Fibroblast of skin of left quadriceps (primary cell): ENCODE measurements around the gene LRP6.
A peak's percentile ranks its signal among the peaks of the same experiment; 100 is the strongest.
"Not testable (repeated sequence)": the region's sequence is repeated elsewhere in the genome, so short reads cannot be mapped to it uniquely, and the experiment has no call there.

ENCODE experiments used
- DNase-seq, 2 experiments: peaks; one replicate each; pipeline ENCODE4 v3.0.0-alpha.2; 2013; ENCODE audit warnings: low read depth in 2 of 2

The LRP6 gene

DNA sequence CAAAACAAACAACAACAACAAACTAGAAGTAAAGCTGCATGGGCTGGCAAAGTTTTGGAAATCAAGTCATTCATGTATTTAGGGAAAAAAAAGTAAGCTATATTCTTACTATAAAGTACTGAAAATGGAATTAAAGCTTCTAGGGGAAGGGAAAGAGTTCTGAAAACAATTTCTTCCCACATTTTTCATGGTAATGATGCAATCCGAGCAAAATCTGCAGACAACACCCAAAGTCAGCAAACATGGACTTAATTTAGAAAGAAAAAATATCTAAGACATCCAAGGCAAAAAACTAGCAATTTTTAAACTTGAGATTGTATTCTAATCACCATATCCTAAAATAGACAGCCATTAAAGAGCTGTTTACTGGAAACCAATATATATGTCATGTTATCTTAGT, 86.3 kb downstream of the LRP6 start:
- DNase-seq = peak; percentile 26 to 36

DNA sequence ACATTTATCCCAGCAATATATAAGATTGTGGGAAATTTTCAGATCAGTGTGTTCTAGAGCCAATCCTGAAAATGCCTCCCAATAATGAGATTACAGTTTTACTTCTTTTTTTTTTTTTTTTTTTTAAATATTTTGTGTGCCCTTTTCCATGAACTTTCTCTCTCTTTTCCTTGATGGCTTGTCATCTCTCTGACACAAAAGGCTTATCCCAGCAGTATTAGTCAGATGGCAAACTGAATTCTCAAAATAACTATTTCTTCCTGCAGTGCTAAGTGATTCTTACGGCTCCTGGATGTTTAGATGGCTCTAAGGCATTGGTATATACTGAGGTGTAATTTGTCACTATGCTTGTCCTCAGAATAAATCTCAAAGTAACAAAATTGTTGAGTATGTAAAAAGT, 86.7 kb downstream of the LRP6 start:
- DNase-seq = no peak

DNA sequence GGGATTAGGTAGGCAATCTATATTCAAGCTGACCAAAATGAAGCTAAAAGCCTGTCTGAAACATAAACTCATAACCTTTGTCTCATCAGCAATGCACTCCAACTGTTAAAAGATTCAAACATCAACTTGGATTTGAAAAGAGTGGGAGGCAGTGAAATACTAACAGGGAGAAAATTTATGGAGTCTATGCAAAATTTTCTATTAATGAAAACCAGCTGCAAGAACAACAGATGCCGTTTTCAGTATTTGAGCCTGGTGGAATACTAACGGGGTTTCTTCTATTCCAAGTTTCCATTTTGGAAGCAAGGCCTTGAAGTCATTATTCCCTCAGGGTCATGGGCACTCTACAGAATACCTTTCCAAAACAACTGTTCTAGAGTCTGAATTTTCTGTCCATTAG, 88.3 kb downstream of the LRP6 start:
- DNase-seq = peak; percentile 37 to 39

DNA sequence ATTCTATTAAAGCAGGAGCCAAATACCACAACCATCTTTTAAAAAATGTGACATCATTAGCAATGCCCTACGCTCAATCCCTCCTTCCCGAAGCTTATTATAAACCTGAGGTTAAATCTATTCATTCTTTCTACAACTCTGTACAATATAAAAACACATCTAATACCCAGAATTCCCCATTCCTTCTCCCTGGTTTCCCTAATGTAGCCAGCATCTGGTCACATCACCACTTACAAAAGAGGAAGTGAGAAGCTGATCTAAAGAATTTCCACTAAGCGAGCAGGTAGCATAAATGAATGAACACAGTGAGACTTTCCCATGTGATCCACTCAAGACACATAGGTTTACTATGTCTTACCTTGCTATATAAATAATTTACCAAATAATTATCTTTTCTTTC, 90.4 kb downstream of the LRP6 start:
- no peak for DNase-seq

DNA sequence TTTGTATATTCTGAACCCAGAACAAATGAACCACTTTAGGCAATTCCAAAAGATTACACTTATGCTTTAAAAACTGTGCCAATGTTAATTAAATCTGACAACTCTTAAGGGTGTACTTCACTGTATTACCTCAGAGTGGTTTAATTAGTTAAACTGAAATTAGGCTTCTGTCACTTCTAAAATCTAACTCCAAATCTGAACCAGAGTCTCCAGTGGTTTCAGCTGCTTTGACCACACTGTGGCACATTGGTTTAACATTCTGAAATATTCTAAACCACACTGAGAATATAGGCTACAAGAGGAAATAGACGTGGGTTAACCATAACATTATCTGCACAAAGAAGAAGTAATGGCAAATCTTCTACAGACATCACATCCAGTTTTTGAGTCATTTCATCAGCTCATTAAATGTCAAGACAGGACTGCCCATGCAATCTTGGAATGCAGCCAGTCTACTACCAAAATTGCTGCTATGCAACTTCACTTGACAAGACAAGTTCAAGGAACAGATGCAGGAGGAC, 94.8 kb downstream of the LRP6 start:
- peak; percentile 64 to 70 for DNase-seq

DNA sequence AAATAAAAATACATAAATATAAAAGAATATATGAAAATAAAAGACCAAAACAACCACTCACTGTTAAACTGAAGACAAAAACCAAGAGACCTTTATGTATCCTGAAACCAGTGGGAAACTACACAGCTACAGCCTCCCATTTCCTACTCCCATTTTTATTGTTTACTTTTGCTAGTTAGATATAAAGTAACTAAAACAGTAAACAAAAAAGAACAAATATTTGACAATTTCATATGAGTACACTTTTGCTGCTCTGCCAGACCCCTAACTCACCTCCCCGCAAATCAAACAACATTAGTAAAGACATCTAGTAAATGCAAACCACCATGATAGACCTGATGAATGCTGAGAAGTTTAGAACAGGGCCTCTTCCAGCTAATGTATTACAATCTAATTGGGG, 99.0 kb downstream of the LRP6 start:
- DNase-seq = no peak

DNA sequence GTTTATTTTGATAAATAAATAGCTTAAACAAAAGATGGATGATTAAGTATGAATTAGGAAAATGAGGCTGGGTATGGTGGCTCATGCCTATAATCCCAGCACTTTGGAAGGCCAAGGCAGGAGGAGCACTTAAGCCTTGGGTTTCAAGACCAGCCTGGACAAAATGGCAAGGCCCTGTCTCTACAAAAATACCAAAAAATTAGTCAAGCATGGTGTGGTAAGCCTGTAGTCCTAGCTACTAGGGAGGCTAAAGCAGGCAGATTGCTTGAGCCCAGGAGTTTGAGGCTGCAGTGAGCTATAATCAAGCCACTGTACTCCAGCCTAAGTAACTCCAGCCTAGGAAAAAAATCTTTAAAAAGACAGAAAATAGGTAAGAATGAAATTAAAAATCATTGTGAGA, 100.1 kb downstream of the LRP6 start:
- DNase-seq = no peak

DNA sequence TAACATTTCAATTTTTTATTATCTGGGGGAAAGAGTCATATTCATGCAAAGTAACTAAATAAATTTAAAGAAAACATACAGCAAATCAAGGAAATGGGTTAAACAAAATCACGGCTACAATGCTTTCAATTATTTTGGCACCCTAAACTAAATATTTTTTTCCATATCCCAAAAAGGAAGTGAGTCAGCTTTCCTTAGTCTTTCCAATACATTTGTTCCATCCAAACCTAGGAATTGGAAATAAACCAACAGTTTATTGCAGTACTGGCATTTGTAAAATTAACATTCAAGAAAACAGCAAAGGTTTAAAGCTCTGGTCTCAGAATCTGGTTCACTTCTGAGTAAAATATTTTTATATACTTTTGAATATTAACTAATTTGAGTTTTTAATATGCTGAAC, 106.9 kb downstream of the LRP6 start:
- DNase-seq = peak; percentile 22 to 27

DNA sequence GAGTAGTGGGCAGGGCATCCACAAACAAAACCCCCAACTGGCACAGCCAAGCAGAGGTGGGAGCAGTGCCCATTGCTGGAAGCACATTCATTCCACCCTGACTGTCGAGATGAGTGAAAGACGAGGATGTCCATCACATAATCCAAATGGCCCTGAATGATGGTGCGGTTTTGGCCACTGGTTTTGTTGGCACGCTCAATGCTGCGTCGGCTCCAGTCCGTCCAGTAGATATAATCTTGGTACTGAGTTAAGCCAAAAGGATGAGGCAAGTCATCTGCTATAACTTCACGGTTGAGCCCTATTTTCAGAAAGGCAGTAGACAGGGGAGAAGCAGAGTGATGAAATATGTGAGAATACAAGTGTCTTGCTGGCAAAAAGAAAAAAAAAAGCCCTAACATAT, 108.0 kb downstream of the LRP6 start:
- DNase-seq = no peak

DNA sequence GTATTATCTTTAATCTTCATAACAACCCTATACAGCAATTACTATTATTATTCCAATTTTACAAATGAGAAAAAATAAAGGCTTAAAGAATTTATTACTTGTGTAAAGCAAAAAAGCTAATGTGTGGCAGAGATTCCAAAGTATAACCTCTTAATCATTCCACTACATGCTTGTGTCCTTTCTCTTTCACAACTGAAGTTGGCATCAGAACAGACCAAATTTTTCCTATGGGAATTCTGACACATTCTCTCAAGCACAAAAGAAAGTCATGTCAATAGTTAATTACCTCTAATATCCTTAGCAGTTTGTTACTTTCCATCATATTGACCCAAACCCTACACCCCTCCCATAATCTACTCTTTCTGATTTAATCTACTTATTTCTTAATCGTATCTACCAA, 109.4 kb downstream of the LRP6 start:
- no peak for DNase-seq

DNA sequence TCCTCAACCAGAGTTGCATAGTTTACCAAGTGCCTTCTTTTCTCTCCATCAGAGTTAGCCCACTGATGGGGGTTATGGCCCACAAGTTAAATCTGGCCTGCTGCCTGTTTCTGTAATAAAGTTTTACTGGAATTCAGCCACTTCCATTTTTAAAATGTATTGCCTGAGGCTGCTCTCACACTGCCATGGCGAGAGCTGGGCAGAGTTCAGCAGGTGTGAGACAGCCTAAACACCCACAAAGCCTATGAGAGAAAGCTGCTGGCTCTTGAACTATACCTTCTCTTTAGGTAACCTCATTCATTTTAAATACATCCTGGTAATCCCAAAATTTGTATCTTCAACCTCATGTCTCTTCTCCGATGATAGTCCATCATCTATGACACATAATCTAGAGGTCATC, 110.0 kb downstream of the LRP6 start:
- no peak for DNase-seq

DNA sequence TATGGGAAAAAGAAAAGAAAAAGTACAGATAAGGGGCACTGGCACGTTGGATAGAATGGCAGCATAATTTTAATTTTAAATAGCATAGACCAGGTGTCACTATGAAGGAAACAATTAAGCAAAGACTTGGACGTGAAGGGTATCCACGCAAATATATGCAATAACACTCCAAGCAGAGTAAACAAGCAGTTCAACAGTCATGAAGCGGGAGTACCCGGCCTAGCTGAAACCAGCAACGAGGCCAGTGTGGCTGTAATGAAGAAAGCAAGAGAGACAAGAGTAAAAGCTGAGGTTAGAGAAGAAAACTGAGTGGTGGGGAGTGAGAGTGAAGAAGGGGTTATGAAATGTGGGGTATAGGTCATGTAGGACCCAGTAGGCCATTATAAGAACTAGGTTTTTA, 110.7 kb downstream of the LRP6 start:
- DNase-seq = no peak

DNA sequence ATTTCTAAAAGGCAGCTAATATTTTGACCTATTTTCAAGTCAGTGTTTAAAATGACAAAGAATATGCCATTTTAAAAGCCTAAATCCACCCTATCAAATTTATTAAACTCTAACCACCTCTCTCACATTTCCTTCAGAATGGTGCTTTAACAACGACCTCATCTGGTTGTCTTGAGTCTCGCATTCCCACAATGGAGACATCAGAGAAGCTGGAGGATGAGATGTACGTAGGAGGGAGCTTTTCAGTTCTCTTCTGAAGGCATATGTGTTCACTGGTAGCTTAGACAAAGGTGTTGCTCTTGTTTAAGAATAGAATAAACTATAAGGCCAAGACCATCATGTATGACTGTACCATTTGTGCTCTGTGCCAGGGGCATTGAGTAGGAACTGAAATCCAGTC, 113.2 kb downstream of the LRP6 start:
- DNase-seq = no peak

DNA sequence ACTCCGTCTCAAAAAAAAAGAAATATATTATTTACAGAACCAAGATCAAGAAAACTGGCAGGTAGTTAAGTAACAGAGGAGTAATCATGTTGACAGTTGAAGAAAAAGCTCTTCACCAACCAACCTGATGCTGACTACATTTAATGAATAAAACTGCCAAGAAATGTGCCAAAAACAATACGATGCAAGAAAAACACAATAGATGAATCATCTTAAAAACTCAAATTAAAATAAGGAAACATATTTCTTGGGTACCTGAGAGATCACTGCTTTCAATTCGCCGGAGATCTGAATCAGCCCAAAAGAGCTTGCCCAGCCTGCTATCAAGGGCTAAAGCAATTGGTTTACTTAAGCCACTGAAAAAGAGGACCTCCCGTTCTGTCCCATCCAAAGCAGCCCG, 119.7 kb downstream of the LRP6 start:
- no peak for DNase-seq

DNA sequence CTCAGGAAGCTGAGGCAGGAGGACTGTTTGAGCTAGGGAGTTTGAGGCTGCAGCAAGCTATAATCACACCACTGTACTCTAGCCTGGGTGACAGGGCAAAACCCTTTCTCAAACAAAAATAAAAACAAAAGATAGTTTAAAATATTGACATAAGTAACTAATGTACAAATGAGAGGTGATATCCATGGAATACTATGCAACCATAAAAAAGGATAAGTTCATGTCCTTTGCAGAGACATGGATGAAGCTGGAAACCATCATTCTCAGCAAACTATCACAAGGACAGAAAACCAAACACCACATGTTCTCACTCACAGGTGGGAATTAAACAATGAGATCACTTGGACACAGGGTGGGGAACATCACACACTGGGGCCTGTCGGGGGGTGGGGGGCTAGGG, 122.3 kb downstream of the LRP6 start:
- not testable (repeated sequence) for DNase-seq

DNA sequence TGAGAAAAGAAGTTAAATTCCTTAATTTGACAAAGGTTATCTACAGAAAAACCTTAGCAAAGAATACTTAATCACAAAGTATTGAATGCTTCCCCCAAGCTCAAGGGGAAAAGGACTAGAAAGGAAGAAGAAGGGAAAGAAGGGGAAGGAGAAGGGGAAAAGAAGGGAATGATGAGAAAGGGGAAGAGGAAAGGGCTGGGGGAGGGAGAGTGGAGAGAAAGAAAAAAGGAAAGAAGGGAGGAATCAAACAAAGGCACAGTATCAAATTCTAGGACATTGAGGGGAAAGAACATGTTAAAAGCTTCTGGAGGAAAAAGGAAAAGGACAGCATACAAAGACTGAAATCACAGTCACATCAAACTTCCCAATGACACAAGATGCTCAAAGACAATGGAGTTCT, 125.8 kb downstream of the LRP6 start:
- no peak for DNase-seq

DNA sequence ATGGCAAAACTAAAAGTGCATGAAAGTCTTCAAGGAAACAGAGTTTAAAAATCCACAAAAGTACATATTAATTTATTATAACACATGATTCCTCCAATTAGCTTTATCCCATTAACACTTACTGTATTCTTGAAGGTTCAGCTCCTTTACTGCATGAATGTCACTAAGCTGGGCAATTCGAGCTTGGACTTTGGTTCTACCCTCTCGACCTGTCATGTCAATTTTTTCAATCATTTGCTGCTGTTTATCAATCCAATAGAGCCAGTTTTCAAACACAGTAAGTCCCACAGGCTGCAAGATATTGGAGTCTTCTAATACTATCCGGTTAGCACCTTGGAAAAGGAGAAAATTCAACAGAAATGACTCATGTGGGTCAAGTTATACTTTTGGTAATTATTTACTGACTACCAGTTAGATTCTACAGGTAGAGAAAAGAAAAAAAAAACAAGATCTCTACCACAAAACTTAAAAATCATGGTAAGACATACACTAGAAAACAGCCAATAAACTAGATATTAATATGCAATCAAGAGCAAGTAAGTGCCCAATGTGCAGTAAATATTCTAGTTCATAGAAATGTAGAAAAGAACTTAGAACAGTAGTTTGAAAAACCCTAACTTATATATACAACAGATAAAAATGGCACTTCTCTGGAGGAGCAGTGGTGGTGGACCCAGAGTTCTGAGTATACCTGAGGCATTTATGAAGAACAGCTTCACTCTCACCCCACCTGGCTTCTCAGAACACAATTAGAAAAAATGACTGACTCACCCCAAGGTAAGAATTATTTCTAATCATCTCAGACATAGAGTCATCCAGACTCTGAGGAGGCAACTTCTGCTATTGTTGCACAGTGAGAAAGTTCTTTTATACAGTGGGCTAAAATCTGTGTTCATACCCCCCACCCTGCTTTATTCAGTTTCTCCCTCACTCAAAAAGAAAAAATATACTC, 128.4 kb downstream of the LRP6 start:
- DNase-seq = no peak

DNA sequence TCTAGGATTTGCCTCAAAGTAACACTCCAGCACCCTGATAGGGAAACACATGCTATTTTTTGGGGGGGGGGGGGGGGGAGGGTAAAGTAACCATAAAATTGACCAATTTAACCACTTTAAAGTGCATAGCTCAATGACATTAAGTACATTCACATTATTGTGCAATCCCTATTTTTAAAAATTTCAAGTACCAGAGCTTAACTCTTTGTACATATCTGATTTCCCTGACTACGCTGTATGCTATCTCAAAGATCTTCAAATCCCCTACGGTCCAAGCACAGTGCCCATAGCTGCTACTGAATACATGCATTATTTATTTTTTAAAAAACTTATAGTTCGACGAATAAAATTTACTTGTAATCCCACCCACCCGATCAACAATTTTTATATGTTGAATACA, 133.1 kb downstream of the LRP6 start:
- DNase-seq = no peak

DNA sequence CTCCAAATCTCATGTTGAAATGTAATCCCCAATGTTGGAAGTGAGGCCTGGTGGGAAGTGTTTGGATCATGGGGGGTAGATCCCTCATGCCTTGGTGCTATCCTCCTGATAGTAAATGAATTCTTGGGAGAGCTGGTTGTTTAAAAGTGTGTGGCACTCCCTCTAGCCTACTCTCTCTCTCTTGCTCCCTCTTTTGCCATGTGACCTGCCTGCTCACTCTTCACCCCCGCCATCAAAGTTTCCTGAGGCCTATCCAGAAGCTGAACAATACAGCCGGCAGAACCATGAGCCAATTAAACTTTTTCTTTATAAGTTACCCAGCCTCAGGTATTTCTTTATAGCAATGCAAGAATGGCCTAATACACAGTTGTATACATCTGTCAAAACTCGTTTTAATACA, 133.6 kb downstream of the LRP6 start:
- DNase-seq = no peak

DNA sequence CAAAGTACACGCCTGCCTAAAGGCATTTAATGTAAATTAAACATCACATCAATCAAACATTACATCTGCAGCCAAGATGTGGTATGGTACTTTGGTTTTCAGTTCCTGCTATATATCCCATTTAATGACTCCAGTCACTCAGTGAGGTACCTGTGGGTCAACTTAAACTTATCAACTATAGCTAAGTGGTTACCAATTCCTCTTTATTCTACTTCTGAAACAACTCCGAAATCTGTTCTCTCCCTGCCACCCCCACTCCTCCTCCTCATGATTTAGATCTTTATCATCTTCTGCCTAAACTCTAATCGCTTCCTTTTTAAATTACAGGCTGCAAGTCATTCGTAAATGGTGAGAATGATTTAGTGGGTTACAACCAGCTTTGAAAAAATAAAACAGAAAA, 138.2 kb downstream of the LRP6 start:
- no peak for DNase-seq

DNA sequence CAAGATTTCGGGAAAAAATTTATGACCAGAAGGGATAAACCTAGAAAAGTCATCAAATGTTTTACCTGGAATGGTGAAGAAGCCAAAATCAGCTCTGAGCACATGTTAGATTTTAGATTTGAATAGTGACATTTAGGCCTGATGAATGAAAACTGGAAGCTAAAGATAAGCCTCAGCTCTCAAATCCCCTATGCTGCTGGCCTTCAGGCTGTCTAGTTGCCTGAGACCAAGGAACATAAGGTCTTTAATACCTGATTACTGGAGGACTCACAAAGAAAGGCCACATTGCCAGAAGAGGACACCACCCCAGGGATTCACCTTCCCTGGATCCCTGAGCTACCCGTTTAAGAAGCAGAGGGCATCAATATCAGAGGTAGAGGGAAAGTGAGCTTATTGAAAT, 139.5 kb downstream of the LRP6 start:
- no peak for DNase-seq

DNA sequence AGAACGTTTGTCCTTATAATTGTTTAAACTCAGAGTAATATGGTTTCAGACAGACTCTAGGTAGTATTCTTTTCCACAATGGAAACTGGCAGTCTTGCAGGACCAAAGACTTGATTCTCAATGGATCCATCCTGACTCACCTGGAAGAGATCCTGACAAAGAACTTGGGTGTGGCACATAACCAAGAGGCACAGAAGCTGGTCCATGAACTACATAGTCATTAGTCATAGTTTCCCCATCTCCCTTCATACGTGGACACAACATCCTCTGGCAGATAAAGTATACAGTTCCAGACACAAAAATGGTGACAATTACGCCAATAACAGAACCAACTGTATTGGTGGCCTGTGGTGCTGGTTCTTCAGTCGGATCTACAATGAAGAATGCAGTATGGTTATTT, 140.3 kb downstream of the LRP6 start:
- DNase-seq = no peak

DNA sequence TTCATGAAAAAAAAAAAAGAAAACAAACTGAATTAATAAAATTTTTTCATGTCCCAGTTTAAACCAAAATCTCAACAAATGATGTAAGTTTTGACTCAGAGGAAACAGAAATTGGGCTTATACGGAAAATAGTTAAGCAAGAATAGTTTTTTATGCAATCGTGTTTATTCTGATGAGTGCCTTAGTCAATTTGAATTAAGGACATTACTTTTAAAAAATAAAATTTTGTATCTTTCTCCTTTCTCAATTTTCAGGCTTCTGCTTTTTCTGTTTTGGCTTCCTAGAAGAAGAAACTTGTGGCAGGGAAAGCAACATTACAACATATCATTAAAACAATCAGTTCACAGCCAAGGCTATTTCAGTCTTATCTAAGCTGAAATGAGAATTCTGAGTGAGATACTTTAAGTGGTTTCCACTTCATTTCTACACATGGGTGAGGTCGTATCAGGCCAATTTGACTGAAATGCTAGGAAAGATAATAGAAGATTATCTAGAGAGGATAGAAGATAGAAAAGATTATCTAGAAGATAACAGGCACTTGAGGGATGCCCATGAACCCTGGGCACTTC, 143.7 kb downstream of the LRP6 start:
- DNase-seq = no peak
